Activated CD4-positive, alpha-beta memory T cell treated with anti-CD3 and anti-CD28 coated beads, Interleukin-2, amount 10 ng/mL, durations not matched to agents 7 days and 5 days (primary cell): ENCODE results near the gene GHDC. TPM values are rescaled to one million over a fixed set of nuclear protein-coding genes. Genes with fewer than 3 reads are reported as not detected.

Source experiments
- CTCF ChIA-PET: fragments of 350-600 bp; sonication (Branson Sonifier 250); formaldehyde crosslinking; loops from one replicate; lab custom pipeline; 2021; ENCODE audit warnings: antibody characterized with exemption, inconsistent platforms; lab: Charles Lee
- POLR2A ChIA-PET: fragments of 350-600 bp; sonication (Branson Sonifier 250); formaldehyde crosslinking; loops from one replicate; lab custom pipeline; 2021; ENCODE audit warnings: antibody characterized with exemption; lab: Charles Lee
- DNase-seq: peaks from one replicate; pipeline ENCODE4 v3.0.0-alpha.2; 2020
- H3K27ac Mint-ChIP-seq: one replicate; pipeline ENCODE4 v1.8.0; 2021; ENCODE audit warnings: mild to moderate bottlenecking, mixed read lengths
- H3K27me3 Mint-ChIP-seq: one replicate; pipeline ENCODE4 v1.8.0; 2021; ENCODE audit warnings: mixed read lengths
- H3K36me3 Mint-ChIP-seq: one replicate; pipeline ENCODE4 v1.8.0; 2021; ENCODE audit warnings: low read depth, mixed read lengths
- H3K4me1 Mint-ChIP-seq: one replicate; pipeline ENCODE4 v1.8.0; 2021; ENCODE audit warnings: mixed read lengths
- H3K4me3 Mint-ChIP-seq: one replicate; pipeline ENCODE4 v1.8.0; 2021; ENCODE audit warnings: mild to moderate bottlenecking, mixed read lengths
- H3K9me3 Mint-ChIP-seq: one replicate; pipeline ENCODE4 v1.8.0; 2021; ENCODE audit warnings: mixed read lengths
- total RNA-seq, 2 experiments: library from RNA; stranded (reverse); gene quantifications; one replicate each; pipeline ENCODE4 v1.2.3, GENCODE V29; 2021

GHDC gene
- total RNA-seq, 2 experiments from 2014 or later: 17.3 to 19.1 TPM

DNA sequence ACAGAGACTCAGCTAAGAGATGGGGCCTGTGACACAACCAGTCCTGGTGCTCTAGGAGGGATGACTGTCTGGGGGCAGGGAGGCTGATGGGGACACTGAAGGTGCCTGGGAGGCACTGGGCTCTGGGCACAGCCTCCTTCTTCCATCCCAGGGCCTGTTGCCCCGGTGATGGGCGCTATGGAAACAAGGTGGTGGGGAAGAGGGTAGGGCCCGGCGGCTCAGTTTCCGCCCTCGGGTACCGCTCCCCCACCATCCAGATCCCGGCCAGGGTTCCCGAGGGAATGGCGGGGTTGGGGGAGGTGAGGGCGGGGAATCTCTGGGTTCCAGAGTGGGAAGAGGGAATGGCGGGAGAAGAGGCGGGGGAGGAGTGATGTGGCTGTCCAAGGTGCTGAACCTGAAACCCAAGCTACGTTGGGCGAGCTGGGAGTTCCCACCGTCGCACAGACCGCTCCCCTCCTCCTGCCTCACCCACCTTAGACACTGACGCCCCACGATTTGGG is 14.3 kb downstream of the GHDC start:
- peak; percentile 39 for DNase-seq
- no peaks in the 10 kb centered on the region for H3K9me3 Mint-ChIP-seq
- ChIA-PET CTCF (interaction anchor here (0.8 to 2.2 kb wide), 5 partner anchors 14 to 163 kb away, joined by 3 to 8 read pairs (median 3); partner anchors contain the start of genes DNAJC7, GHDC and NKIRAS2), POLR2A (interaction anchor here (0.5 to 4.1 kb wide), 10 partner anchors 11 to 325 kb away, joined by 3 to 26 read pairs (median 5); partner anchors contain the start of genes CNP, DNAJC7, RAB5C and STAT3)
- peaks cover 62% of the 10 kb centered on the region for H3K4me1 Mint-ChIP-seq
- no peak overlapping the region for H3K4me3 Mint-ChIP-seq
- peaks cover 22% of the 10 kb centered on the region for H3K27me3 Mint-ChIP-seq
- no peaks in the 10 kb centered on the region for H3K36me3 Mint-ChIP-seq
- H3K27ac Mint-ChIP-seq: no peak overlapping the region

DNA sequence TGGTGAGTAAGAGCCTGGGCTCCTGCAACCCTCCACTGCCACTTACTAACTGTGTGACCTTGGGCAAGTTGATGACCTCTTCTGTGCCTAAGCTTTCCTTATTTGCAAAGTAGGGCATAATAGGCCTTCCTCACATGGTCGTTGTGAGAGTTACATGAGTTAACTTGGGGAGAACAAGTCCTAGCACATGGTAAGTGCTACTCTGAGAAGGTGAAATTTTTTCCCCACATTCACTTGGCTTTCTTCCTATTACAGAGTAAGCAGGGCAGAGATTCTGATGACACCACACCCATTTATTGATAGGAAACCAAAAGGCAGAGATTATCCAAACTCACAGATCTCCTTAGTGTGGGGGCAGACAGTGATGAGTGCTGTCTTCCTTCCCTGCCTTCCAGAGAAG is 15.0 kb downstream of the GHDC start:
- DNase-seq: no peak
- ChIA-PET POLR2A (interaction anchor here (0.8 to 4.1 kb wide), 5 partner anchors 14 to 209 kb away, joined by 3 to 26 read pairs (median 4); partner anchors contain the start of genes DHX58, DNAJC7, RAB5C and STAT3), CTCF (interaction anchor here (0.7 to 1.6 kb wide), 4 partner anchors 15 to 162 kb away, joined by 3 to 8 read pairs (median 3); partner anchors contain the start of genes DNAJC7 and GHDC)
- Mint-ChIP-seq H3K27ac (no peak overlapping the region), H3K27me3 (peaks cover 23% of the 10 kb centered on the region), H3K9me3 (no peaks in the 10 kb centered on the region), H3K4me1 (peaks cover 58% of the 10 kb centered on the region), H3K4me3 (no peak overlapping the region), H3K36me3 (no peaks in the 10 kb centered on the region)

DNA sequence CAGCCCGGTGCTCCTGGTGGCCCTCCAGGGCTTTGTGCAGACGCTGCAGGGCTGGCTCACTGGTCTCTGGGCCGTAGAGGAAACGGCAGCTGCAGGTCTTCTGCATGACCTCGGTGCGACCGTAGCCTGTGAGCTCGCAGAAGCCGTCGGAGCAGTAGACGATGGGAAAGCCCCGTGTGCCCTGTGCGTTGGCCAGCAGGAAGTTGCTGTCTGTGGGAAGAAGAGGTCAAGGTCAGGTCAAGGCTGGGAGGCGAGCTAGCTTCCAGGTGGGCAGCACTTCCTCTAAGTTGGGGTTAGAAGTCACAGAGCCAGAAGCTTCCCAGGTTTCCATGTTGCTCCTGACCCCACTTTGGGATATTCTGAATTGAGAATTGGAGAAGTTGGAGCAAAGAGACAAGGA is 15.5 kb downstream of the GHDC start:
- Mint-ChIP-seq H3K36me3 (no peaks in the 10 kb centered on the region), H3K27ac (no peak overlapping the region), H3K4me1 (peaks cover 55% of the 10 kb centered on the region), H3K9me3 (no peaks in the 10 kb centered on the region), H3K27me3 (peaks cover 23% of the 10 kb centered on the region), H3K4me3 (no peak overlapping the region)
- CTCF ChIA-PET: interaction anchor here (0.7 to 1.6 kb wide), 3 partner anchors 15 to 162 kb away, joined by 3 to 8 read pairs (median 3); partner anchors contain the start of genes DNAJC7 and GHDC
- peak; percentile 37 for DNase-seq
- POLR2A ChIA-PET: interaction anchor here (1.8 to 4.1 kb wide), 2 partner anchors 24 to 66 kb away, joined by 4 to 26 read pairs; partner anchors contain the start of genes DHX58 and RAB5C

GRCh38 chr17:42177684-42178083 is 16.6 kb downstream of the GHDC start:
- ChIA-PET POLR2A (interaction anchor here (1.8 kb wide), 1 partner anchor 65 kb away, joined by 4 read pairs; the partner anchor contains the start of gene DHX58), CTCF (no interaction called here)
- no peaks in the 10 kb centered on the region for H3K9me3 Mint-ChIP-seq
- DNase-seq: no peak
- H3K36me3 Mint-ChIP-seq: no peaks in the 10 kb centered on the region
- peaks cover 44% of the 10 kb centered on the region for H3K4me1 Mint-ChIP-seq
- H3K27ac Mint-ChIP-seq: no peak overlapping the region
- peaks cover 23% of the 10 kb centered on the region for H3K27me3 Mint-ChIP-seq
- no peak overlapping the region for H3K4me3 Mint-ChIP-seq

- no peak for DNase-seq
- CTCF ChIA-PET: no interaction called here
- H3K4me3 Mint-ChIP-seq: no peak overlapping the region
- H3K36me3 Mint-ChIP-seq: no peaks in the 10 kb centered on the region
- H3K4me1 Mint-ChIP-seq: peaks cover 17% of the 10 kb centered on the region
- no peaks in the 10 kb centered on the region for H3K9me3 Mint-ChIP-seq
- peaks cover 8% of the 10 kb centered on the region for H3K27me3 Mint-ChIP-seq
- H3K27ac Mint-ChIP-seq: no peak overlapping the region
- POLR2A ChIA-PET: no interaction called here
These were observed 20.0 kb downstream of the GHDC start for GRCh38 chr17:42174126-42174783.

- H3K36me3 Mint-ChIP-seq: no peaks in the 10 kb centered on the region
- H3K4me1 Mint-ChIP-seq: peaks cover 1% of the 10 kb centered on the region
- no peaks in the 10 kb centered on the region for H3K9me3 Mint-ChIP-seq
- H3K4me3 Mint-ChIP-seq: no peak overlapping the region
- H3K27ac Mint-ChIP-seq: no peak overlapping the region
- ChIA-PET CTCF (no interaction called here), POLR2A (no interaction called here)
- peaks cover 1% of the 10 kb centered on the region for H3K27me3 Mint-ChIP-seq
- DNase-seq: no peak
These were observed 22.5 kb downstream of the GHDC start for GRCh38 chr17:42171831-42172230.

DNA sequence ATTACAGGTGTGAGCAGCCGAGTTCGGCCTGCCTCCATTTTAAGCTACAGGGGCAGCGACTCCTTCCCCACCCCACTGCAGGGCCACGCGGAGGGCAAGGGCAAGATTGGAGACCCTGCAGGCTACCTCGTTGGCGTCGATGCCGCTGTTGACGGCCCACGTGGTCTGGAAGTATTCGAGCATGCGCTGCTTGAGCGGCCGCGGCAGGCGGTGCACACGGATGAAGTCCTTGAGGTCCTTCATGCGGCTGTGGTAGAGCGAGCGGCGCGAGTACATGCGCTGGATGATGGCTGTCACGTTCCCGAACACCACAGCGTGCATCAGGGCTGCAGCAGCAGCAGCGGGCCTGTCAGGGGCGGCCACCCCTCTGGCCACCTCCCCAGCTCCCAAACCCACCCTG is 24.9 kb downstream of the GHDC start:
- no peak overlapping the region for H3K4me3 Mint-ChIP-seq
- H3K9me3 Mint-ChIP-seq: no peaks in the 10 kb centered on the region
- no peaks in the 10 kb centered on the region for H3K4me1 Mint-ChIP-seq
- H3K27me3 Mint-ChIP-seq: no peaks in the 10 kb centered on the region
- POLR2A ChIA-PET: no interaction called here
- H3K27ac Mint-ChIP-seq: no peak overlapping the region
- CTCF ChIA-PET: no interaction called here
- DNase-seq: no peak
- no peaks in the 10 kb centered on the region for H3K36me3 Mint-ChIP-seq

GRCh38 chr17:42167807-42168206 is 26.5 kb downstream of the GHDC start:
- H3K4me1 Mint-ChIP-seq: no peaks in the 10 kb centered on the region
- no peaks in the 10 kb centered on the region for H3K36me3 Mint-ChIP-seq
- H3K27me3 Mint-ChIP-seq: no peaks in the 10 kb centered on the region
- ChIA-PET POLR2A (no interaction called here), CTCF (no interaction called here)
- H3K4me3 Mint-ChIP-seq: no peak overlapping the region
- no peaks in the 10 kb centered on the region for H3K9me3 Mint-ChIP-seq
- H3K27ac Mint-ChIP-seq: no peak overlapping the region
- DNase-seq: no peak

DNA sequence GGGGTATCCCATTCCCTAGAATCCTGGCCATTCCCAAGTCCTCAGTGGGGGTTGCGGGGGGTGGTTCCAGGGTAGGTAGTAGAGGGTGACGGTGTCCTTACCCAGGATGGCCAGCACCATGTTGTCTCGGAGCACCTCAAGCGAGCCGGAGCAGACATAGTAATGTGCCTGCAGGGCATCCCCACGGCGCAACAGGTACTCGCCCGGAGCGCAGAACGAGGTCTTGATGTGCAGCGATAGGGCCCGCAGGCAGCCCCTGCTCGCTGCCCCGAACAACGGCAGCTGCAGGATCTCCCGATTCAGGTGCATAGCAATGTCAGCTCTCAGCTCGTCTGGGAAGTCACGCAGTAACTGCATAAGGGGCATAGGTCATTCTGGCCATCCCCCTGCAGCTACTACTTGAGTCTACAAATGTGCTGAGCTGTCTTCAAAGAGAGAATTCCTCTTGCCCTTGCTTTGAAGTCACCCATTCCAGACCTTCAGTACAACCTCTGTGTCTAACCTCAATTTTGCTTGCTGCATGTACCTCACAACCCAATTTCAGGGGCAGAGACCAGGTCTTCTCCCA is 28.0 kb downstream of the GHDC start:
- POLR2A ChIA-PET: no interaction called here
- no peaks in the 10 kb centered on the region for H3K27me3 Mint-ChIP-seq
- no peak for DNase-seq
- no peak overlapping the region for H3K4me3 Mint-ChIP-seq
- CTCF ChIA-PET: interaction anchor here (0.6 kb wide), 1 partner anchor 208 kb away, joined by 5 read pairs; no protein-coding TSS in a partner anchor
- no peaks in the 10 kb centered on the region for H3K36me3 Mint-ChIP-seq
- H3K4me1 Mint-ChIP-seq: no peaks in the 10 kb centered on the region
- H3K9me3 Mint-ChIP-seq: no peaks in the 10 kb centered on the region
- no peak overlapping the region for H3K27ac Mint-ChIP-seq

DNA sequence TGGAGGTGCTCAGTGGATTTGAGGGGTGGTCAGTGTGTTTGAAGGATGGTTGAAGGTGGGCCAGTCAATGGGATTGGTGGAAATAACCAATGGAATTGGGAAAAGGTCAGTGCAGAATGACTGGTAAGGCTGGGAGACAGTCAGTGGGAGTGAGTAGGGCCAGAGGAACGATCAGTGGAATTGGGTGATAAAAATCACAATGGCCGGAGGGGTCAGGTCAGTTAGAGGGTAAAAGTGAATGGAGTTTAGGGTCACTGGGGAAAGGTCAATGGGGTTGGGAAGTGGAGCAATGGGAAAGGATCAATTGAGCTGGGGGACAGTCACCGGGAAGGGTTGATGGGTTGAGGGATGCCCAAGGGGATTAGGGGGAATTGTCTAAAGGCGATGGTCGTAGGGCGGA is 28.5 kb downstream of the GHDC start:
- Mint-ChIP-seq H3K4me3 (no peak overlapping the region), H3K27ac (no peak overlapping the region), H3K27me3 (no peaks in the 10 kb centered on the region), H3K36me3 (no peaks in the 10 kb centered on the region), H3K9me3 (no peaks in the 10 kb centered on the region), H3K4me1 (no peaks in the 10 kb centered on the region)
- ChIA-PET CTCF (no interaction called here), POLR2A (no interaction called here)
- no peak for DNase-seq

DNA sequence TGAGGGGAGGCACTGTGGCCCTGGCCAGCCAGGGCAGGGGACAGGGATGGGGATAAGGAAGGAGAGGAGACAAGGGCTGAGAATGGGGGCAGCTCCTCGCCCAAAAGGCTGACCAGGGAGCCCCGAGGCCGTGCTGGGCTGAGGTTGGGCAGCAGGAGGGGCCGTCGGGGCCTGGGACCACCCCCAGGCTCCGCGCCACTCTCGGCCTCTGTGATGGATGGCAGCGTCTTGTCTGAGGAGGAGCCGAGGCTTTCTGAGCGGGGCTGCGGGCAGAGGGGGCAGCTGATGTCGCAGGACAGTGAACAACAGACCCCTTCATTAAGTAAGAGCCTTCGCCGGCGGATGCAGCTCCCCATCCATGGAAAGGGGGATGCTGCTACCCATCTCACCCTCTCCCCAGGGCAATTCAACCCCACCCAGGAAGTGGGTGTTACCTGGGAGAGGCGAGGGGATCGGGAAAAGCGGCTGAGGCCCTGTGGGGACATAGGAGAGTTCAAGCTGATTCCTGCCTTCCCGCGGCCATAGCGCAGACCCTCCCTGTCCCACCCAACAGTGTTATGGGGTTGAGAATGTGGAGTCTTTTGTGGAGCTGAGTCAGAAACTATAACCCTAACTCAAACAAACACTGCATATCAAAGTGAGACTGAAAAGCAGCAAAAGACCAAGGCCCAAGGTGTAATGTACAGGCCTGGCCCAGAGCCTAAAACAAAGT is 30.4 kb downstream of the GHDC start:
- no peak overlapping the region for H3K4me3 Mint-ChIP-seq
- CTCF ChIA-PET: interaction anchor here (0.9 to 1.8 kb wide), 4 partner anchors 18 to 59 kb away, joined by 3 to 4 read pairs (median 4); partner anchors contain the start of gene HCRT

DNA sequence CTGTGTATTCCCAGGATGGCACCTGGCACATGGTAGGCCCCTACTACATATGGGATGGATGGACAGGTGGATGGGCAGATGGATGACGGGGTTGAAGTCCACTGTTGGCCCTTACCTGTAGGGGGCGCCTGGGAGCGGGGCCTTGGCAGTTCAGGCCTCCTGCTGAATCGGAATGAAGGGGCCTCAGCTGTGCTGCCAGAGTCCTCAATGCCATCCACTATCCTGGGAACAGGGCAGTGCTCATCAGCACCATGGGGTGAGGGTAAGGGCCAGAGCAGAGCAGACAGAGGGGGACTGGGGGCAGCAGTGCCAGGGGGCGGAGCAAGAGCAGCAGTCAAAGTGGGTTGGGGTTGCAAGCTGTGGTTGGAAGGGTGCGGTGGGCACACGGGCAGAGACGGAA is 31.2 kb downstream of the GHDC start:
- H3K9me3 Mint-ChIP-seq: no peaks in the 10 kb centered on the region
- no peaks in the 10 kb centered on the region for H3K4me1 Mint-ChIP-seq
- no peak overlapping the region for H3K4me3 Mint-ChIP-seq
- POLR2A ChIA-PET: no interaction called here
- no peaks in the 10 kb centered on the region for H3K27me3 Mint-ChIP-seq
- CTCF ChIA-PET: interaction anchor here (0.8 to 1.8 kb wide), 6 partner anchors 9 to 60 kb away, joined by 3 to 4 read pairs (median 3); partner anchors contain the start of gene HCRT
- DNase-seq: peak; percentile 55
- no peak overlapping the region for H3K27ac Mint-ChIP-seq
- H3K36me3 Mint-ChIP-seq: no peaks in the 10 kb centered on the region

More for the DNA sequence above, 30.4 kb downstream of the GHDC start:
- Mint-ChIP-seq H3K27me3 (no peaks in the 10 kb centered on the region), H3K4me1 (no peaks in the 10 kb centered on the region), H3K36me3 (no peaks in the 10 kb centered on the region), H3K27ac (no peak overlapping the region), H3K9me3 (no peaks in the 10 kb centered on the region)
- DNase-seq: no peak
- POLR2A ChIA-PET: no interaction called here
